ENCODE measurements around the gene HRAS.

The HRAS gene

GRCh38 chr11:494761-495536 is 40.4 kb downstream of the HRAS start:
- no peak for DNase-seq (ENCODE audit: low read depth)

GRCh38 chr11:492427-493226 is 42.7 kb downstream of the HRAS start:
- DNase-seq (ENCODE audit: low read depth), result no peak

- DNase-seq (ENCODE audit: low read depth), result no peak
Measured at GRCh38 chr11:491358-491757, 44.0 kb downstream of the HRAS start.

- DNase-seq (ENCODE audit: low read depth), result no peak
Measured at GRCh38 chr11:490930-491260, 44.5 kb downstream of the HRAS start.

DNA sequence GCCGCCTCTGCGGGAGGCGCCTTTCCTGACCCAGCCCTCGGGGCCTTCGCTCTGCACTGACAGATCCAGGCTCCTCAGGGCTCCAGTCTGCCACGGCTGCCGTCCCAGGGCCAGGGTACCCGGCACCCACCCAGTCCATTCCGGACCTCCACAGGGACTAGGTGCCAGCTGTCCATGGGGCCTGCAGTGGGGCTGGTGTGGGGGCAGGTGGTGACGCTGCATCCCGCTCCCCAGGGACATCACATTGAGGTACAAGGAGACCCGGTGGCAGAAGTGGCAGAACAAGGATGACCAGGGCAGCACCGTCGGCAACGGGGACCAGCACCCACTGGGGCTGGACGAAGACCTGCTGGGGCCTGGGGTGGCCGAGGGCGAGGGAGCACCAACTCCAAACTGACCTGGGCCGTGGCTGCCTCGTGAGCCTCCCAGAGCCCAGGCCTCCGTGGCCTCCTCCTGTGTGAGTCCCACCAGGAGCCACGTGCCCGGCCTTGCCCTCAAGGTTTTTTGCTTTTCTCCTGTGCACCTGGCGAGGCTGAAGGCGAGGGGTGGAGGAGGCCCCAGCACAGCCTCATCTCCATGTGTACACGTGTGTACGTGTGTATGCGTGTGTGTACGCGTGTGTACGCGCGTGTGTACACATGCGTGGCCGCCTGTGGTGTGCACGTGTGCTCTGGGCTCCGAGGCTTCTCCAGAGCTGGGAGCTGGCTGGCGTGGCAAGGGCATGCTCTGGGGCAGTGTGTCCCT is 45.0 kb downstream of the HRAS start:
- DNase-seq (ENCODE audit: low read depth), result no peak

- no peak for DNase-seq (ENCODE audit: low read depth)
Measured at GRCh38 chr11:489610-490185, 45.7 kb downstream of the HRAS start.

- no peak for DNase-seq (ENCODE audit: low read depth)
Measured at GRCh38 chr11:488992-489391, 46.4 kb downstream of the HRAS start.

- no peak for DNase-seq (ENCODE audit: low read depth)
Measured at GRCh38 chr11:488579-488978, 46.8 kb downstream of the HRAS start.

- no peak for DNase-seq (ENCODE audit: low read depth)
Measured at GRCh38 chr11:488062-488461, 47.3 kb downstream of the HRAS start.

GRCh38 chr11:487571-488021 is 47.8 kb downstream of the HRAS start:
- DNase-seq (ENCODE audit: low read depth), result no peak

GRCh38 chr11:486189-486588 is 49.2 kb downstream of the HRAS start:
- no peak for DNase-seq (ENCODE audit: low read depth)

DNA sequence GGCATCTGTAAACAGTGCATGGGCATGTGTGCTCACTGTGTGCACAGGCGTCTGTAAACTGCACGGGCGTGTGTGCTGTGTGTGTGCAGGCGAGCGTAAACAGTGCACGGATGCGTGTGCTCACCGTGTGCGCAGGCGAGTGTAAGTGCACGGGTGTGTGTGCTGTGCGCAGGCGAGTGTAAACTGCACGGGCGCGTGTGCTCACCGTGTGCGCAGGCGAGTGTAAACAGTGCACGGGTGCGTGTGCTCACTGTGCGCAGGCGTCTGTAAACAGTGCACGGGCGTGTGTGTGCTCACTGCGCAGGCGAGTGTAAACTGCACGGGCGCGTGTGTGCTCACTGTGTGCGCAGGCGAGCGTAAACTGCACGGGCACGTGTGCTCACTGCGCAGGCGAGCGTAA is 50.8 kb downstream of the HRAS start:
- DNase-seq (ENCODE audit: low read depth), result no peak
